ENCODE results near the gene LIPC.

- TF ChIP-seq CTCF (IDR thresholded peaks at IDR 0.05) (no peak), POLR2A (IDR thresholded peaks at IDR 0.05) (no peak), EP300 (IDR thresholded peaks at IDR 0.05) (no peak)
These were observed 102.8 kb downstream of the LIPC start for GRCh38 chr15:58534556-58534955.

Data from sigmoid colon (tissue), 4 donors.